Endothelial cell of umbilical vein (primary cell): ENCODE measurements around the gene SNCAIP.

Source experiments
- CTCF ChIP-seq, 2 donors: IDR thresholded peaks; 1 replicate in 1 of 2; 2 replicates in 1 of 2; pipeline ENCODE4 v1.5.1; 2011; ENCODE audit warnings: low read length in 2 of 2, mild to moderate bottlenecking in 2 of 2, moderate library complexity in 2 of 2, control low read depth in 1 of 2, inconsistent platforms in 1 of 2, low read depth in 1 of 2; ENCODE audit not compliant: insufficient read depth in 1 of 2; ENCODE audit errors: extremely low read depth in 1 of 2
- EZH2 ChIP-seq: IDR thresholded peaks from 2 replicates; pipeline ENCODE4 v1.6.1; 2012; ENCODE audit warnings: borderline replicate concordance, low read depth, mild to moderate bottlenecking, moderate library complexity, low read length, inconsistent platforms; ENCODE audit not compliant: severe bottlenecking
- MYC ChIP-seq: IDR thresholded peaks from one replicate; pipeline ENCODE4 v1.6.1; 2011; ENCODE audit warnings: mild to moderate bottlenecking, low read depth, low read length
- POLR2A ChIP-seq: IDR thresholded peaks from 2 replicates; pipeline ENCODE4 v1.6.1; 2012; ENCODE audit warnings: low read depth, mild to moderate bottlenecking, control low read depth, low read length

GRCh38 chr5:122346897-122347581 lies 35.0 kb downstream of the SNCAIP start:
- TF ChIP-seq CTCF (IDR thresholded peaks at IDR 0.05; ENCODE audit: extremely low read depth in 1 of 2, insufficient read depth in 1 of 2, low read depth in 1 of 2, low read length in 2 of 2): no peak
- no peak for TF ChIP-seq POLR2A
- TF ChIP-seq EZH2: no peak
- TF ChIP-seq MYC: no peak
